ENCODE measurements around the gene GTPBP4.

GRCh38 chr10:994836-995558, 6.8 kb downstream of the GTPBP4 start:
- no peak for TF ChIP-seq CTCF (IDR thresholded peaks at IDR 0.05; ENCODE audit: low read length)
- TF ChIP-seq EZH2 (IDR thresholded peaks at IDR 0.05; ENCODE audit: borderline replicate concordance, low read length), result no peak
